ENCODE data around the gene CCDC28A.

- peak; percentile 80 for TF ChIP-seq PKNOX1 (IDR thresholded peaks at IDR 0.05)
- TF ChIP-seq BHLHE40 (IDR thresholded peaks at IDR 0.05; ENCODE audit: borderline replicate concordance): no peak
- TF ChIP-seq FOXA1 (IDR thresholded peaks at IDR 0.05): no peak
- no peak for TF ChIP-seq LEF1 (IDR thresholded peaks at IDR 0.05; ENCODE audit: borderline replicate concordance)
- peak; percentile 68 for TF ChIP-seq ZNF384 (IDR thresholded peaks at IDR 0.05)
- TF ChIP-seq SP1 (IDR thresholded peaks at IDR 0.05): no peak
- TF ChIP-seq ARNT (IDR thresholded peaks at IDR 0.05): no peak
- TF ChIP-seq FOXK2 (IDR thresholded peaks at IDR 0.05): no peak
- TF ChIP-seq ELF4 (IDR thresholded peaks at IDR 0.05): no peak
- TF ChIP-seq TARDBP (IDR thresholded peaks at IDR 0.05): no peak
- TF ChIP-seq L3MBTL2 (conservative IDR thresholded peaks at IDR 0.05): no peak
- no peak for TF ChIP-seq NFRKB (IDR thresholded peaks at IDR 0.05)
Observed at GRCh38 chr6:138814179-138814834, 40.7 kb downstream of the CCDC28A start.
